ENCODE measurements around the gene C10orf143.
"Not testable (repeated sequence)": the region's sequence is repeated elsewhere in the genome, so short reads cannot be mapped to it uniquely, and the experiment has no call there.

The C10orf143 gene

DNA sequence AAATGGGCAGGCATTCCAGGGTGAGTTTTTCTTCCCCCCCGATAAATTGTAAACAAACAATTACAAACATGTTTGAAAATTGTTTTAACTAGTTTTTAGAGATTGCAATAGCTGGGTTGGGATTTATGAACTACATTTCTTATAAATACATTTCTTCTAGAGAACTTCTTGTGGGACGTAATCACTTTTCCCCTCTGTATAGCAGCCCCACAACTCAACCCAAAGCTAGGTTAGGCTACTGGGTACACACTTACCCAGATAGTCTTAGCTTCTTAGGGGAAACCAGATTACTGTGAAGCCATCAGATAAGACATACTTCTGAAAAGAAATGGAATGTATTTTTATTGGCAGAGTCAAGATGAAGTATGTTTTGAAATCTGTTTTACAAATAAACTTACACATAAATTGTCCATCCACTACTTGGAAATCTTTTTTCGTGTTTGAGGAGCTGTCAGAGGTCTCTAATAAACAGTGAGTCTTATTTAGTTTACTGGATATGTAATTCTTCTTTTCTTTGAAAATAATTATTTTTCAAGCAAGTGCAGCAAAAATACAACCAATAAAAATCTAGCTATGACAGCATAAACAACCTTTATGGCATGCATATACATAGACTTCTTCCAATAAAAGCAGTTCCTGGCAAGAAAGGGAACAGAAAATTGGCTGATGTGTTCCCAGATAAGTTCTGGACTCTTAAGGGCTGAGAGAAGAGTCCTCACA lies 17.6 kb upstream of the C10orf143 start:
- no peaks in the 10 kb centered on the region for H3K36me3 Mint-ChIP-seq
- no peaks in the 10 kb centered on the region for H3K9me3 Mint-ChIP-seq
- H3K4me3 Mint-ChIP-seq = no peak overlapping the region
- H3K4me1 Mint-ChIP-seq = peaks cover 4% of the 10 kb centered on the region
- H3K27ac Mint-ChIP-seq = no peak overlapping the region
- DNase-seq (ENCODE audit: low spot score in 2 of 2) (no peak), ATAC-seq (ENCODE audit: low read depth) (no peak)
- peaks cover 11% of the 10 kb centered on the region for H3K27me3 Mint-ChIP-seq

- ATAC-seq (ENCODE audit: low read depth) = peak; percentile 74
- DNase-seq (ENCODE audit: low spot score in 2 of 2) = peak in 1 of 2 donors; percentile 27
- H3K4me3 Mint-ChIP-seq = no peak overlapping the region
- H3K27ac Mint-ChIP-seq = no peak overlapping the region
- H3K4me1 Mint-ChIP-seq = peaks cover 4% of the 10 kb centered on the region
- H3K27me3 Mint-ChIP-seq = peaks cover 11% of the 10 kb centered on the region
- H3K9me3 Mint-ChIP-seq = no peaks in the 10 kb centered on the region
- H3K36me3 Mint-ChIP-seq = no peaks in the 10 kb centered on the region
Observed at GRCh38 chr10:130127364-130128061, 16.9 kb upstream of the C10orf143 start.

DNA sequence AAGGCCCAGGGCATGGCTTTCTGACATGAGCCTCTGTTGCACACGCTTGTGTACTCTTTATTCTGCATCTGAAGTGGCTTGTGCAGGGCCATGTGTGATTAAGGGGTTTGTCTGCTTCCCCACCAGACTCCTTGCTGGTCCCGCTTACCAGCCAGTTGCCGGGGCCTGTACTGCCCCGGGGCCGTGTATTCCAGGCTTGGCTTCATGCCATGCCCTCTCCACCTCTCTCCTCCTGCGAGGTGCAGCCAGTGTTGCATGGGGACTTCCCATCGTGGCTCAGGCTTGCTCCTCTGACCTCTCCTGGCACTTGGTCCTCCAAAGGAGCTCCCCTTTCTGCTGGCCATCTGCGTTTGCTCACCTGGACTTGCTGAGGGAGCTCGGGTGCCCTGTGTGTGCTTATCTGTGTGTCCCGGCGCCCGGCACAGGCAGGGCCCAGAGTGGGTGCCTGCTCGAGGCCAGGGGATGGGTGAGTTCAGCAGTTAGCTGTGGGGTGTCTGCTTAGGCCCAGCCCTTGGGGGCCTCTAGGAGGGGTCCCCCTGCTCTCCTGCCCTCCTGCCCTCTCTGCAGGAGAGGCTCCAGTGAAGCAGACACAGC lies 11.0 kb upstream of the C10orf143 start:
- Mint-ChIP-seq H3K4me3 (no peak overlapping the region), H3K4me1 (no peaks in the 10 kb centered on the region), H3K27ac (no peak overlapping the region), H3K9me3 (peaks cover 4% of the 10 kb centered on the region), H3K27me3 (peaks cover 3% of the 10 kb centered on the region), H3K36me3 (no peaks in the 10 kb centered on the region)
- DNase-seq (ENCODE audit: low spot score in 2 of 2) = no peak
- ATAC-seq (ENCODE audit: low read depth) = no peak

DNA sequence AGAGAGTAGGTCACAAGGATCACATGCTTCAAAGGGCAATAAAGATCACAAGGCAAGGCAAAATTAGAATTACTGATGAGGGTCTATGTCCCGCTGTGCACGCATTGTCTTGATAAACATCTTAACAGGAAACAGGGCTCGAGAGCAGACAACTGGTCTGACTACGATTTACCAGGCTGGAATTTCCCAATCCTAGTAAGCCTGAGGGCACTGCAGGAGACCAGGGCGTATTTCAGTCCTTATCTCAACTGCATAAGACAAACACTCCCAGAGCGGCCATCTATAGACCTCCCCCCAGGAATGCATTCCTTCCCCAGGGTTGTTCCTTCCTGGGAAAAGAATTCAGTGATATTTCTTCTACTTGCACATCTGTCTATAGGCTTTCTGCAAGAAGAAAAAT lies 6.9 kb upstream of the C10orf143 start:
- not testable (repeated sequence) for H3K36me3 Mint-ChIP-seq; DNase-seq (ENCODE audit: low spot score in 2 of 2); H3K4me3 Mint-ChIP-seq; H3K4me1 Mint-ChIP-seq; H3K9me3 Mint-ChIP-seq; H3K27me3 Mint-ChIP-seq; H3K27ac Mint-ChIP-seq; ATAC-seq (ENCODE audit: low read depth)

- ATAC-seq (ENCODE audit: low read depth); H3K9me3 Mint-ChIP-seq; DNase-seq (ENCODE audit: low spot score in 2 of 2); H3K27ac Mint-ChIP-seq; H3K4me3 Mint-ChIP-seq; H3K4me1 Mint-ChIP-seq; H3K27me3 Mint-ChIP-seq; H3K36me3 Mint-ChIP-seq: not testable (repeated sequence)
Observed at GRCh38 chr10:130116942-130117341, 6.3 kb upstream of the C10orf143 start.

GRCh38 chr10:130112821-130113220 lies 2.2 kb upstream of the C10orf143 start:
- H3K4me3 Mint-ChIP-seq = no peak overlapping the region
- no peaks in the 10 kb centered on the region for H3K27me3 Mint-ChIP-seq
- peaks cover 6% of the 10 kb centered on the region for H3K36me3 Mint-ChIP-seq
- peaks cover 20% of the 10 kb centered on the region for H3K4me1 Mint-ChIP-seq
- DNase-seq (ENCODE audit: low spot score in 2 of 2) = no peak
- peaks cover 4% of the 10 kb centered on the region for H3K9me3 Mint-ChIP-seq
- no peak for ATAC-seq (ENCODE audit: low read depth)
- H3K27ac Mint-ChIP-seq = no peak overlapping the region

DNA sequence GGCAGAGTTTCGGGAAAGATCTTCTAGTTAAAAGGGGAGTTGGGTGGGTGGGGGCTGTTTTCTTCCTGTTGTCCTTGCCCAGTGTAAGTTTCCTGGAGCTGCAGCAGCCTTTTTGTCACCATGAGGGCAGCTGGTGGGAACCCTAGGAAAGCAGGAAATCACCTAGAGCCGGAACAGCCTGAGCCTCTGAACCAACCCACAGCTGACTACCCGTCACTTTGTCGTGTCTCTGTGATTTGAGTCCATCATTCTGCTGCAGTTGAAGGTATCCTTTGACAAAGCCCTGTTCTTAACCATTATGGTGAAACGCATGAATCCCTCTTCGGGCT lies 1.2 kb upstream of the C10orf143 start:
- Mint-ChIP-seq H3K27ac (peak overlapping the region; percentile 93), H3K36me3 (peaks cover 6% of the 10 kb centered on the region), H3K27me3 (no peaks in the 10 kb centered on the region), H3K4me3 (peak overlapping the region; percentile 90), H3K9me3 (peaks cover 2% of the 10 kb centered on the region), H3K4me1 (peaks cover 23% of the 10 kb centered on the region)
- ATAC-seq (ENCODE audit: low read depth) (no peak), DNase-seq (ENCODE audit: low spot score in 2 of 2) (no peak)

- Mint-ChIP-seq H3K27ac (peak overlapping the region; percentile 93), H3K27me3 (no peaks in the 10 kb centered on the region), H3K36me3 (peaks cover 5% of the 10 kb centered on the region), H3K4me3 (peak overlapping the region; percentile 90), H3K9me3 (peaks cover 1% of the 10 kb centered on the region), H3K4me1 (peaks cover 26% of the 10 kb centered on the region)
- ATAC-seq (ENCODE audit: low read depth) (peak; percentile 76), DNase-seq (ENCODE audit: low spot score in 2 of 2) (peak; percentile 86 to 91)
Observed at GRCh38 chr10:130111113-130111851, 652 bp upstream of the C10orf143 start.

DNA sequence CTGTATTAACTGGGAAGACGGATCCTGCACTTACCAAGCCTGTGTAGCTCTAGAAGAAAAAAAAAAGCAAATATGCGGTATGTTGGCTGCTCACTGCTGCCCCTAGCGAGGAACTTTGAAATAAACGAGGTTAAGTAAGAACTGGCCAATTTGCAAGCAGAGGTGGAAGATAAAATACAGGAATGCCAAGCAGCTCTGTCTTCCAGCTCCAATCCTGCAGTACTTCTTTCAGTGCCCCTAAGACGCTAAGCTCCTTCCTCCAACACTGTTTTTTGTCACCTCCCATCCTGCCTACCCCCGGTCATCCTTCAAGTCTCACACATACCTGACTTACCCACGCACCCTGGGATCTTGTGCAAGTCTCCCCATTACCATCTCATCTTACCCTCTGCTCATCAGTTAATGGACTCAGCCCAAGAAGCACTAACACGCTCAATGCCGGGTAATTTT lies 809 bp downstream of the C10orf143 start:
- H3K4me3 Mint-ChIP-seq = peak overlapping the region; percentile 90
- no peaks in the 10 kb centered on the region for H3K9me3 Mint-ChIP-seq
- no peak for ATAC-seq (ENCODE audit: low read depth)
- H3K36me3 Mint-ChIP-seq = peaks cover 6% of the 10 kb centered on the region
- H3K27ac Mint-ChIP-seq = peak overlapping the region; percentile 93
- DNase-seq (ENCODE audit: low spot score in 2 of 2) = peak; percentile 75 to 77
- peaks cover 26% of the 10 kb centered on the region for H3K4me1 Mint-ChIP-seq
- H3K27me3 Mint-ChIP-seq = no peaks in the 10 kb centered on the region

- Mint-ChIP-seq H3K4me3 (peak overlapping the region; percentile 22), H3K4me1 (peaks cover 26% of the 10 kb centered on the region), H3K27ac (peak overlapping the region; percentile 42), H3K36me3 (peaks cover 6% of the 10 kb centered on the region), H3K9me3 (no peaks in the 10 kb centered on the region), H3K27me3 (no peaks in the 10 kb centered on the region)
- ATAC-seq (ENCODE audit: low read depth) = no peak
- DNase-seq (ENCODE audit: low spot score in 2 of 2) = no peak
Observed at GRCh38 chr10:130108934-130109604, 1.6 kb downstream of the C10orf143 start.

GRCh38 chr10:130108146-130108545 lies 2.5 kb downstream of the C10orf143 start:
- not testable (repeated sequence) for DNase-seq (ENCODE audit: low spot score in 2 of 2); ATAC-seq (ENCODE audit: low read depth); H3K9me3 Mint-ChIP-seq; H3K4me3 Mint-ChIP-seq; H3K36me3 Mint-ChIP-seq; H3K27me3 Mint-ChIP-seq
- peak overlapping the region; percentile 67 for H3K27ac Mint-ChIP-seq
- H3K4me1 Mint-ChIP-seq = peaks cover 24% of the 10 kb centered on the region

DNA sequence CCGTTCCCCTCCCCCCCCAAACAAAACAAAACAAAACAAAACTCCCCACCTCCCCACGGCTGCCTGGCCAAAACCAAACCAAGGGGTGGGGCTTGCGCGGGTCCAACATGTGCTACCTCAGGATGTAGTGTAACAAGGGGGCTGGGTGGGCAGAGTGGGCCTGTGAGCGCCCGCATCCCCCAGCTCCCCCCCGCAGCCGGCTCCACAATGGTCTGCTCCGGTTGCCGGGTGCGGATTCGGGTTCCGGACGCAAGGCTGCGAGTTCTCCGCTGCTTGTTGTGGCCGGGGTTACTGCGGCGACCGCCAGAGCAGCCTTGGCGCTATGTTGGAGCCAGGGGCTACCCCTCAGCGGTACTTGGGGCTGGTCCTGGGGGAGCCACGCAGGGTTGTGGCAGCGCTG lies 4.9 kb downstream of the C10orf143 start:
- Mint-ChIP-seq H3K9me3 (no peaks in the 10 kb centered on the region), H3K4me1 (peaks cover 21% of the 10 kb centered on the region), H3K27ac (no peak overlapping the region), H3K27me3 (no peaks in the 10 kb centered on the region), H3K4me3 (no peak overlapping the region), H3K36me3 (peaks cover 9% of the 10 kb centered on the region)
- DNase-seq (ENCODE audit: low spot score in 2 of 2) (no peak), ATAC-seq (ENCODE audit: low read depth) (no peak)

DNA sequence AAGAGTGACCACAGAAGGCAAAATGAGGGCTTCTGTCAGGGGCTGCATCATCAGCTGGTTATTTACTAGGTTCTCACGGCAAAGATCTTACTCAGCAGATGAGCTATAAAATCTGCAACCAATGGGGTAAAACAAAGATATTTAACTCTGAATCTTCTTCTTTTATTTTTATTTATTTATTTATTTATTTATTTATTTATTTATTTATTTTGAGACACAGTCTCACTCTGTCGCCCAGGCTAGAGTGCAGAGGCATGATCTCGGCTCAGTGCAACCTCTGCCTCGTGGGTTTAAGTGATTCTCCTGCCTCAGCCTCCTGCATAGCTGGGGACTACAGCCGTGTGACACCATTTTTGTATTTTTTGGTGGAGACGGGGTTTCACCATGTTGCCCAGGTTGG lies 11.3 kb downstream of the C10orf143 start:
- Mint-ChIP-seq H3K27me3 (no peaks in the 10 kb centered on the region), H3K9me3 (no peaks in the 10 kb centered on the region), H3K4me1 (no peaks in the 10 kb centered on the region), H3K27ac (no peak overlapping the region), H3K4me3 (no peak overlapping the region), H3K36me3 (peaks cover 16% of the 10 kb centered on the region)
- ATAC-seq (ENCODE audit: low read depth) (no peak), DNase-seq (ENCODE audit: low spot score in 2 of 2) (no peak)
